Adrenal gland (tissue), 5 donors: Measurements from ENCODE around the gene MARK1.
A peak's percentile ranks its signal among the peaks of the same experiment; 100 is the strongest.

Experiments
- CTCF ChIP-seq, 6 experiments: fragments of 450-650 bp in 4 of 6; fragments of 200-600 bp in 2 of 6; sonication (generic) in 1 of 6; IDR thresholded peaks; 1 replicate in 5 of 6; 2 replicates in 1 of 6; pipeline versions ENCODE4 v1.5.1 to v1.8.0; 2016 to 2021; ENCODE audit warnings: antibody characterized with exemption in 6 of 6, mild to moderate bottlenecking in 2 of 6, moderate library complexity in 1 of 6
- POLR2A ChIP-seq, 2 donors: fragments of 450-650 bp; IDR thresholded peaks; one replicate each; pipeline ENCODE4 v1.6.1; 2017; ENCODE audit warnings: antibody characterized with exemption in 2 of 2, mild to moderate bottlenecking in 2 of 2, moderate library complexity in 1 of 2
- donor health status: DM: no; HTN: no; CAD: no.

GRCh38 chr1:220680085-220680687 is 152.2 kb downstream of the MARK1 start:
- TF ChIP-seq CTCF (IDR thresholded peaks at IDR 0.05) (peak; percentile 59 to 84 (median 74)), POLR2A (IDR thresholded peaks at IDR 0.05) (no peak)
